ENCODE measurements around the gene HNMT.

The HNMT gene

DNA sequence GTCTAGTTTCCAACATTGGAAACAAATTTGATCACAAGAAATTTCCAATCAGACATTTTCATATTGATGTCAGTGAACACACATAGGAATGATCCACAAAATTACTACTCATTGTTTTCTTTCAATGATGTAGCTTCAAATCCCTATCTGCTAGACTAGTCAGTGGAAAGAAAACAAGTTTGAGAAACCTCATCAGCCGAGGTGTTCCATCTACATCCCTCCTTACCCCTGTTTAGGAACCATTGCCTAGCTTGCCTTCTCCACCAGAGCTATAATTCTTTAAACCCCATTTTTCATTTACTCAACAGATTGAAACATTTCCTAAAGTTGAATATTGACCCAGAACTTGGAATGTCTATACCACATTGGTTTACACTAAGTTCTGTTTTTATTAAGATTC lies 45.3 kb downstream of the HNMT start:
- TF ChIP-seq SPI1 (IDR thresholded peaks at IDR 0.05; ENCODE audit: borderline replicate concordance, low read depth): no peak
- no peak for TF ChIP-seq GABPA (IDR thresholded peaks at IDR 0.05; ENCODE audit: low read depth)
- no peak for TF ChIP-seq POLR2AphosphoS5 (IDR thresholded peaks at IDR 0.05; ENCODE audit: low read depth)
- TF ChIP-seq, protein P1, sequence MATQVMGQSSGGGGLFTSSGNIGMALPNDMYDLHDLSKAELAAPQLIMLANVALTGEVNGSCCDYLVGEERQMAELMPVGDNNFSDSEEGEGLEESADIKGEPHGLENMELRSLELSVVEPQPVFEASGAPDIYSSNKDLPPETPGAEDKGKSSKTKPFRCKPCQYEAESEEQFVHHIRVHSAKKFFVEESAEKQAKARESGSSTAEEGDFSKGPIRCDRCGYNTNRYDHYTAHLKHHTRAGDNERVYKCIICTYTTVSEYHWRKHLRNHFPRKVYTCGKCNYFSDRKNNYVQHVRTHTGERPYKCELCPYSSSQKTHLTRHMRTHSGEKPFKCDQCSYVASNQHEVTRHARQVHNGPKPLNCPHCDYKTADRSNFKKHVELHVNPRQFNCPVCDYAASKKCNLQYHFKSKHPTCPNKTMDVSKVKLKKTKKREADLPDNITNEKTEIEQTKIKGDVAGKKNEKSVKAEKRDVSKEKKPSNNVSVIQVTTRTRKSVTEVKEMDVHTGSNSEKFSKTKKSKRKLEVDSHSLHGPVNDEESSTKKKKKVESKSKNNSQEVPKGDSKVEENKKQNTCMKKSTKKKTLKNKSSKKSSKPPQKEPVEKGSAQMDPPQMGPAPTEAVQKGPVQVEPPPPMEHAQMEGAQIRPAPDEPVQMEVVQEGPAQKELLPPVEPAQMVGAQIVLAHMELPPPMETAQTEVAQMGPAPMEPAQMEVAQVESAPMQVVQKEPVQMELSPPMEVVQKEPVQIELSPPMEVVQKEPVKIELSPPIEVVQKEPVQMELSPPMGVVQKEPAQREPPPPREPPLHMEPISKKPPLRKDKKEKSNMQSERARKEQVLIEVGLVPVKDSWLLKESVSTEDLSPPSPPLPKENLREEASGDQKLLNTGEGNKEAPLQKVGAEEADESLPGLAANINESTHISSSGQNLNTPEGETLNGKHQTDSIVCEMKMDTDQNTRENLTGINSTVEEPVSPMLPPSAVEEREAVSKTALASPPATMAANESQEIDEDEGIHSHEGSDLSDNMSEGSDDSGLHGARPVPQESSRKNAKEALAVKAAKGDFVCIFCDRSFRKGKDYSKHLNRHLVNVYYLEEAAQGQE (IDR thresholded peaks at IDR 0.05; ENCODE audit: insufficient replicate concordance, low read depth): no peak
- TF ChIP-seq, protein P2, sequence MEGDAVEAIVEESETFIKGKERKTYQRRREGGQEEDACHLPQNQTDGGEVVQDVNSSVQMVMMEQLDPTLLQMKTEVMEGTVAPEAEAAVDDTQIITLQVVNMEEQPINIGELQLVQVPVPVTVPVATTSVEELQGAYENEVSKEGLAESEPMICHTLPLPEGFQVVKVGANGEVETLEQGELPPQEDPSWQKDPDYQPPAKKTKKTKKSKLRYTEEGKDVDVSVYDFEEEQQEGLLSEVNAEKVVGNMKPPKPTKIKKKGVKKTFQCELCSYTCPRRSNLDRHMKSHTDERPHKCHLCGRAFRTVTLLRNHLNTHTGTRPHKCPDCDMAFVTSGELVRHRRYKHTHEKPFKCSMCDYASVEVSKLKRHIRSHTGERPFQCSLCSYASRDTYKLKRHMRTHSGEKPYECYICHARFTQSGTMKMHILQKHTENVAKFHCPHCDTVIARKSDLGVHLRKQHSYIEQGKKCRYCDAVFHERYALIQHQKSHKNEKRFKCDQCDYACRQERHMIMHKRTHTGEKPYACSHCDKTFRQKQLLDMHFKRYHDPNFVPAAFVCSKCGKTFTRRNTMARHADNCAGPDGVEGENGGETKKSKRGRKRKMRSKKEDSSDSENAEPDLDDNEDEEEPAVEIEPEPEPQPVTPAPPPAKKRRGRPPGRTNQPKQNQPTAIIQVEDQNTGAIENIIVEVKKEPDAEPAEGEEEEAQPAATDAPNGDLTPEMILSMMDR (IDR thresholded peaks at IDR 0.05; ENCODE audit: insufficient read depth, low read length): no peak
- Histone ChIP-seq H3K27ac (replicated peaks) (no peak overlapping the region), H3K4me3 (replicated peaks; ENCODE audit: insufficient read depth, low read length) (no peak overlapping the region), H3K27me3 (ENCODE audit: insufficient read depth, poor library complexity, severe bottlenecking) (peaks cover 6% of the 10 kb centered on the region)
- DNase-seq (ENCODE audit: low read depth in 1 of 2, low spot score in 1 of 2): no peak

DNA sequence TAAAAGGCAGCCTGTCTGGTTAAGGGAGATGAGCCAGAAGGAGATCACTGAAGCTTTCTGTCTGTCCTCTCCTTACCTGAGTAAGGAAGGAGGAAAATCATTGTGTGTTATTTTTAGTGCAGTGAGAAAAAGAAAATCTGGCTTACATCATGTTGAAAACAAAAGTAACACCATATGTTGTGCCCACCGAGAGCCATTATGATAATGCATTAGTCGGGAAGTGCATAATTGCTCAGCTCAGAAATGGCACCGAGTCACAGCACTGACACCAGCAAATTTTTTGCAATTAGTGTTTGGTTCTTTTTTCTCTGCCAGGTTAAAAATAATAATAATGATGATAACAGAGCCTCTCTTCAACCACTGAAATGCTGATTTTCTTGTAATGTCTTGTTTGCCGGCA lies 46.6 kb downstream of the HNMT start:
- H3K27ac ChIP-seq (replicated peaks): no peak overlapping the region
- H3K4me3 ChIP-seq (replicated peaks; ENCODE audit: insufficient read depth, low read length): no peak overlapping the region
- no peak for DNase-seq (ENCODE audit: low read depth in 1 of 2, low spot score in 1 of 2)
- TF ChIP-seq SPI1 (IDR thresholded peaks at IDR 0.05; ENCODE audit: borderline replicate concordance, low read depth) (no peak), POLR2AphosphoS5 (IDR thresholded peaks at IDR 0.05; ENCODE audit: low read depth) (no peak), GABPA (IDR thresholded peaks at IDR 0.05; ENCODE audit: low read depth) (no peak)
- TF ChIP-seq, protein P1 (IDR thresholded peaks at IDR 0.05; ENCODE audit: insufficient replicate concordance, low read depth): no peak
- TF ChIP-seq, protein P2 (IDR thresholded peaks at IDR 0.05; ENCODE audit: insufficient read depth, low read length): no peak
- H3K27me3 ChIP-seq (ENCODE audit: insufficient read depth, poor library complexity, severe bottlenecking): peaks cover 6% of the 10 kb centered on the region

DNA sequence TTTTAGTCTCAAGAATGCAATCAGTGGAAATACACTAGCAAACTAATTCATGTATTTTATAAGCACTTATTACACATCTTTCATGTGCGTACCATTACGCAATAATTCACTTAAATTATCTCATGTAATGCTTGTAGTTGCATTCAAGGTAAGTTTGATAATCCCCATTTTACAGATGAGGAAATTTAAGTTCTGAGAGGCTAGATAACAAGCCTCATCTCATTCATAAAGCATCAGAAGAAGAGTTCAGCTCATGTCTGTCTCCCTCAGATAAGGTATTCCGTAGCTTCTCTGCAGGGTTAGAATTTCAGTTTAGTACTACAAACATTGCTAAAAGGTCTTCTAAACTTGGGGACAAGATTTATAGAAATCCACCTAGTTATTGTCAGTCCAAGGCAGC lies 47.8 kb downstream of the HNMT start:
- TF ChIP-seq, protein P1 (IDR thresholded peaks at IDR 0.05; ENCODE audit: insufficient replicate concordance, low read depth): no peak
- TF ChIP-seq GABPA (IDR thresholded peaks at IDR 0.05; ENCODE audit: low read depth): no peak
- TF ChIP-seq POLR2AphosphoS5 (IDR thresholded peaks at IDR 0.05; ENCODE audit: low read depth): no peak
- TF ChIP-seq, protein P2 (IDR thresholded peaks at IDR 0.05; ENCODE audit: insufficient read depth, low read length): no peak
- no peak for TF ChIP-seq SPI1 (IDR thresholded peaks at IDR 0.05; ENCODE audit: borderline replicate concordance, low read depth)
- DNase-seq (ENCODE audit: low read depth in 1 of 2, low spot score in 1 of 2): no peak
- no peak overlapping the region for H3K27ac ChIP-seq (replicated peaks)
- H3K4me3 ChIP-seq (replicated peaks; ENCODE audit: insufficient read depth, low read length): no peak overlapping the region
- H3K27me3 ChIP-seq (ENCODE audit: insufficient read depth, poor library complexity, severe bottlenecking): peaks cover 2% of the 10 kb centered on the region

Measured in HL-60 (cell line).